Measurements from ENCODE around the gene TPSAB1.

DNA sequence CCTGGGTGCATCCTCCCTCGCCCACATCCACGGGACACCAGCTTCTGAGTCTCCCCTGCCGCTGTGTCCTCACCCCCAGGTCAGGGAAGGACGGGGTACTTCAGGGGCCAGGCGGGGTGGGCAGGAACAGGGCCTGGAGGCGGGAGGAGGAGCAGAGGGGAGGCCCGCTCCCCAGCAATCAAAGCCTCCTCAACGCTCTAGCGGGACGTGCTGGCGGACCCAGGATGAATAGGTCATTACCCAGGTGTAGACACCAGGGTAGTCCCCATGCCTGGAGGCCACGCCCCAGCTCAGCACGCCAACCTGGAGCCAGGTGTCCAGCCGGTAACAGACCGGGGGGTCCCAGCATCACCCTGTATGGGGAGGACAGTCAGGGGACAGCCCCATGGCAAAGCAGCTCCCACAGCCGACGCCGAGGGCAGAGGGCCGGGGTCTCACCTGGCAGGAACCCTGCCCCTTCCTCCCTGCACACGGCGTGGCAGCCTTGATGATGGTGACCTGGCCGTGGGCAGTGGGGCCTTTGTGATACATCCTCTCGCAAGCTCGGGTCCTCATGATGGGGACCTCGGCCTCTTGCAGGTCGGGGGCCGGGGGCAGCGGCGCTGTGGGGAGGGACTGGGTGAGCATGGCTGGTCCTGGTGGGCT, 39.6 kb downstream of the TPSAB1 start:
- no peak for TF ChIP-seq EZH2 (IDR thresholded peaks at IDR 0.05; ENCODE audit: borderline replicate concordance, low read depth, low read length, poor library complexity, severe bottlenecking)
- TF ChIP-seq, protein P1, sequence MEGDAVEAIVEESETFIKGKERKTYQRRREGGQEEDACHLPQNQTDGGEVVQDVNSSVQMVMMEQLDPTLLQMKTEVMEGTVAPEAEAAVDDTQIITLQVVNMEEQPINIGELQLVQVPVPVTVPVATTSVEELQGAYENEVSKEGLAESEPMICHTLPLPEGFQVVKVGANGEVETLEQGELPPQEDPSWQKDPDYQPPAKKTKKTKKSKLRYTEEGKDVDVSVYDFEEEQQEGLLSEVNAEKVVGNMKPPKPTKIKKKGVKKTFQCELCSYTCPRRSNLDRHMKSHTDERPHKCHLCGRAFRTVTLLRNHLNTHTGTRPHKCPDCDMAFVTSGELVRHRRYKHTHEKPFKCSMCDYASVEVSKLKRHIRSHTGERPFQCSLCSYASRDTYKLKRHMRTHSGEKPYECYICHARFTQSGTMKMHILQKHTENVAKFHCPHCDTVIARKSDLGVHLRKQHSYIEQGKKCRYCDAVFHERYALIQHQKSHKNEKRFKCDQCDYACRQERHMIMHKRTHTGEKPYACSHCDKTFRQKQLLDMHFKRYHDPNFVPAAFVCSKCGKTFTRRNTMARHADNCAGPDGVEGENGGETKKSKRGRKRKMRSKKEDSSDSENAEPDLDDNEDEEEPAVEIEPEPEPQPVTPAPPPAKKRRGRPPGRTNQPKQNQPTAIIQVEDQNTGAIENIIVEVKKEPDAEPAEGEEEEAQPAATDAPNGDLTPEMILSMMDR (conservative IDR thresholded peaks at IDR 0.05; ENCODE audit: low read depth, low read length) = no peak

Measured in A673 (cell line).